DOHH2 (cell line): ENCODE measurements around the gene ZNF785.
"Not testable (repeated sequence)": the region's sequence is repeated elsewhere in the genome, so short reads cannot be mapped to it uniquely, and the experiment has no call there.

Experiments used
- H3F3A ChIP-seq: fragments of 200-600 bp; sonication (generic), shearing (Covaris generic); 2 replicates; pipeline ENCODE4 v1.6.0; 2016; ENCODE audit warnings: antibody characterized with exemption, mild to moderate bottlenecking; ENCODE audit not compliant: control insufficient read depth, insufficient read depth
- H3K27ac ChIP-seq: fragments of 200-600 bp; sonication (generic); 2 replicates; pipeline ENCODE4 v1.5.1; 2014; ENCODE audit warnings: low read depth, mild to moderate bottlenecking, low read length, moderate library complexity
- H3K27me3 ChIP-seq: fragments of 200-600 bp; sonication (generic); 2 replicates; pipeline ENCODE4 v1.6.1; 2014; ENCODE audit warnings: mild to moderate bottlenecking, low read length, mixed read lengths; ENCODE audit not compliant: control insufficient read depth
- H3K36me3 ChIP-seq: fragments of 200-600 bp; sonication (generic); 2 replicates; pipeline ENCODE4 v1.6.1; 2014; ENCODE audit warnings: mild to moderate bottlenecking, low read length, moderate library complexity, mixed read lengths; ENCODE audit not compliant: control insufficient read depth
- H3K4me1 ChIP-seq: fragments of 200-600 bp; sonication (generic); 2 replicates; pipeline ENCODE4 v1.6.1; 2014; ENCODE audit warnings: mild to moderate bottlenecking, low read length, mixed read lengths; ENCODE audit not compliant: control insufficient read depth
- H3K4me2 ChIP-seq: fragments of 200-600 bp; sonication (generic); 2 replicates; pipeline ENCODE4 v1.6.0; 2014; ENCODE audit warnings: mild to moderate bottlenecking, low read length, moderate library complexity
- H3K4me3 ChIP-seq: fragments of 200-600 bp; sonication (generic); 2 replicates; pipeline ENCODE4 v1.5.1; 2014; ENCODE audit warnings: mild to moderate bottlenecking, low read length, mixed read lengths
- H3K79me2 ChIP-seq: fragments of 200-600 bp; sonication (generic); 2 replicates; pipeline ENCODE4 v1.6.1; 2014; ENCODE audit warnings: mild to moderate bottlenecking, low read length, mixed read lengths; ENCODE audit not compliant: control insufficient read depth
- H3K9me2 ChIP-seq: fragments of 200-600 bp; sonication (generic); replicated peaks from 2 replicates; pipeline ENCODE4 v1.6.1; 2014; ENCODE audit warnings: mild to moderate bottlenecking, low read length, mixed read lengths; ENCODE audit not compliant: control insufficient read depth
- H3K9me3 ChIP-seq: fragments of 200-600 bp; sonication (generic); 2 replicates; pipeline ENCODE4 v1.6.1; 2014; ENCODE audit warnings: antibody characterized with exemption, low read length, mixed read lengths; ENCODE audit not compliant: control insufficient read depth, insufficient read depth
- H4K20me1 ChIP-seq: fragments of 200-600 bp; sonication (generic); 2 replicates; pipeline ENCODE4 v1.6.0; 2014; ENCODE audit warnings: low read depth, mild to moderate bottlenecking, antibody characterized with exemption, low read length, moderate library complexity; ENCODE audit not compliant: control insufficient read depth, insufficient read depth
- EZH2phosphoT487 ChIP-seq: fragments of 200-600 bp; sonication (generic); IDR thresholded peaks from 2 replicates; pipeline ENCODE4 v1.6.1; 2017; ENCODE audit warnings: borderline replicate concordance, mild to moderate bottlenecking, antibody characterized with exemption, low read length, moderate library complexity, mixed read lengths
- TF ChIP-seq, protein P1 (sequence below): fragments of 200-600 bp; sonication (generic); IDR thresholded peaks from one replicate; pipeline ENCODE4 v1.5.1; 2014; ENCODE audit warnings: antibody characterized with exemption, mild to moderate bottlenecking, low read depth, low read length; ENCODE audit not compliant: poor library complexity, severe bottlenecking

Gene ZNF785

DNA sequence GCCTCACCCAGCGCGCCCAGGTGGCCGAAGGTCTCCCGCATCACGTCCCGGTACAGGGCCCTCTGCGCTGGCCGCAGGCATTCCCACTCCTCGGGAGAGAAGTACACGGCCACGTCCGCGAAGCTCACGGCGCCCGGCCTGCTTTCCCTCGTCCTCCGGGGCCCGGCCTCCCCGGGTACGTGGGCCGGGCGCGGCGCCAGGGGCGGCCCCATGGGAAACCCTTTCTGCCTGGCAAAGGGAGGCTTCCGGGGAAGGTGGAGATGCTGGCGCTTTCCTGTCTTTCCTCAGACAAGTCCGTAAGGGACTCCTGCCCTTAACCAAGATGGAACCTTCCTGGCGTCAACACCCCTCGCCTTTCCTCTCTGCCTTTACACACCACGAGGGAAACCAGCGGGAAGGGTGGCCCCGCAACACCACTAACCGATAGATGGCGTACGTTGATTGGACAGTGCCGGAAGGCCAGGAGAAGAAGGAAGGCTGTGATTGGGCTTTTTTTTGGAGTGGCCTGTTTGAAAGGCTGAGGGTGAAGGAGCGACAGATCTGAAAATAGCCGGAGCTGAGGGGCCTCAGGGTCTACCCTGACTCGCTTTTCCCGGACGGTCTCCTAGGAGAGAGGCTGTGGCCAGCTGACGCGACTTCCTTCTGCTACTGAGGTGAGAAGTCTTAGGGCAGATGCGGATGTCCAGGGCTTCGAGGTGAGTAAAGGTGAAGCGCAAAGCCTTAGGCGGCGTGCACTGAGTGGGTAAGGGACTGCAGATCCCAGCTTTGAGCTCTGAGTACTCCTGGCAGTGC, at the start of gene ZNF785:
Gene ZNF785, minus strand, starts transcription at position 298 of the 792 bp plus-strand sequence. Its CDS starts 86 bp downstream, at position 212.
- Histone ChIP-seq H3K4me2 (peak within 1 kb of the TSS; percentile 92), H3K79me2 (peaks cover 66% of the 10 kb centered on the region), H4K20me1 (no peaks in the 10 kb centered on the region), H3K9me3 (no peaks in the 10 kb centered on the region), H3K36me3 (peaks cover 48% of the 10 kb centered on the region), H3F3A (0 out of 2 replicates have a peak, but pooled peaks cover 3% of the 10 kb centered on the region), H3K27me3 (no peaks in the 10 kb centered on the region), H3K4me1 (peaks cover 49% of the 10 kb centered on the region), H3K9me2 (no peaks in the 10 kb centered on the region), H3K4me3 (peak within 1 kb of the TSS; percentile 97), H3K27ac (peak within 1 kb of the TSS; percentile 71)
- TF ChIP-seq, protein P1, sequence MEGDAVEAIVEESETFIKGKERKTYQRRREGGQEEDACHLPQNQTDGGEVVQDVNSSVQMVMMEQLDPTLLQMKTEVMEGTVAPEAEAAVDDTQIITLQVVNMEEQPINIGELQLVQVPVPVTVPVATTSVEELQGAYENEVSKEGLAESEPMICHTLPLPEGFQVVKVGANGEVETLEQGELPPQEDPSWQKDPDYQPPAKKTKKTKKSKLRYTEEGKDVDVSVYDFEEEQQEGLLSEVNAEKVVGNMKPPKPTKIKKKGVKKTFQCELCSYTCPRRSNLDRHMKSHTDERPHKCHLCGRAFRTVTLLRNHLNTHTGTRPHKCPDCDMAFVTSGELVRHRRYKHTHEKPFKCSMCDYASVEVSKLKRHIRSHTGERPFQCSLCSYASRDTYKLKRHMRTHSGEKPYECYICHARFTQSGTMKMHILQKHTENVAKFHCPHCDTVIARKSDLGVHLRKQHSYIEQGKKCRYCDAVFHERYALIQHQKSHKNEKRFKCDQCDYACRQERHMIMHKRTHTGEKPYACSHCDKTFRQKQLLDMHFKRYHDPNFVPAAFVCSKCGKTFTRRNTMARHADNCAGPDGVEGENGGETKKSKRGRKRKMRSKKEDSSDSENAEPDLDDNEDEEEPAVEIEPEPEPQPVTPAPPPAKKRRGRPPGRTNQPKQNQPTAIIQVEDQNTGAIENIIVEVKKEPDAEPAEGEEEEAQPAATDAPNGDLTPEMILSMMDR, result peak; percentile 47
- no peak for TF ChIP-seq EZH2phosphoT487

DNA sequence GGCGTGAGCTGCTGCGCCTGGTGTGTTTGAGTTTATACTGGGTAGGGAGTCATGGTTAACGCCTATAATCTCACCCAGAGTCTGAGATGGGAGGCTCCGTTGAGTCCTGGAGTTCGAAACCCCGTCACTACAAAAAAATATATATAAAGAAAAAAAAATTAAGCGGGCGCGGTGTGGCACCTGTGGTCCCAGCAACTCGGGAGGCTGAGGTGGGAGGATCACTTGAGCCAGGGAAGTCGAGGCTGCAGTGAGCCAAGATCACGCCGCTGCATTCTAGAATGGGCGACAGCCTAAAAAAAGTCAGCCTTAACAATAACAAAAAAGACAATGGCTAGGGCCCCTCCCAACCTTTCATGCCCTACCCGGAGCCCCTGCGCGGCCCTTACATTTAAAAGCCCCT, 48.0 kb upstream of the ZNF785 start:
- no peaks in the 10 kb centered on the region for H3K27me3 ChIP-seq
- H3K9me2 ChIP-seq, result no peaks in the 10 kb centered on the region
- no peak for TF ChIP-seq EZH2phosphoT487
- TF ChIP-seq, protein P1, result no peak
- peaks cover 23% of the 10 kb centered on the region for H3K4me1 ChIP-seq
- H3K36me3 ChIP-seq, result 0 out of 2 replicates have a peak, but pooled peaks cover 2% of the 10 kb centered on the region
- H3F3A ChIP-seq, result peaks cover 15% of the 10 kb centered on the region
- H4K20me1 ChIP-seq, result no peaks in the 10 kb centered on the region
- no peaks in the 10 kb centered on the region for H3K9me3 ChIP-seq
- peak overlapping the region; percentile 77 for H3K4me2 ChIP-seq
- peaks cover 29% of the 10 kb centered on the region for H3K79me2 ChIP-seq
- H3K4me3 ChIP-seq, result peak overlapping the region; percentile 96
- peak overlapping the region; percentile 81 for H3K27ac ChIP-seq

DNA sequence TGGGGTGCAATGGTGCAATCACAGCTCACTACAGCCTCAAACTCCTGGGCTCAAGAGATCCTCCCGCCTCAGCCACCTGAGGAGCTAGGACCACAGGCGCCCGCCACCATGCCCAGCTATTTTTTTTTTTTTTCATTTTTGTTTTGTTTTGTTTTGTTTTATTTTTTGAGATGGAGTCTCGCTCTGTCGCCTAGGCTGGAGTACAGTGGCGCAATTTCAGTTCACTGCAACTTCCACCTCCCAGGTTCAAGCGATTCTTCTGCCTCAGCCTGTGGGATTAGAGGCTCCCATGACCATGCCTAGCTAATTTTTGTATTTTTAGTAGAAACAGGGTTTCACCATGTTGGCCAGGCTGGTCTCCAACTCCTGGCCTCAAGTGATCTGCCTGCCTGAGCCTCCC, 47.0 kb upstream of the ZNF785 start:
- H3K27me3 ChIP-seq, H4K20me1 ChIP-seq, H3K9me3 ChIP-seq, H3K27ac ChIP-seq, H3F3A ChIP-seq, H3K4me3 ChIP-seq, H3K4me2 ChIP-seq, H3K9me2 ChIP-seq, H3K36me3 ChIP-seq: not testable (repeated sequence)
- Histone ChIP-seq H3K4me1 (peaks cover 25% of the 10 kb centered on the region), H3K79me2 (peaks cover 29% of the 10 kb centered on the region)
